DND-41 (cell line): ENCODE data around the gene RFX5.

Source experiments
- ATAC-seq: fragments of 200-7000 bp; cut with Tn5 transposase; 3 replicates; pipeline ENCODE4 v1.9.1; 2021; ENCODE audit warnings: low read depth; ENCODE audit not compliant: insufficient read depth
- DNase-seq: peaks from one replicate; pipeline ENCODE4 v3.0.0-alpha.2; 2020
- H2AFZ ChIP-seq: 2 replicates; pipeline ENCODE4 v1.6.0; 2012; ENCODE audit warnings: low read depth, low read length
- H3K27ac ChIP-seq: 2 replicates; pipeline ENCODE4 v1.5.1; 2012; ENCODE audit warnings: low read length, inconsistent platforms
- H3K27me3 ChIP-seq: fragments of 200-600 bp; sonication (generic); 2 replicates; pipeline ENCODE4 v1.6.0; 2012; ENCODE audit warnings: low read length, mild to moderate bottlenecking, inconsistent platforms; ENCODE audit not compliant: insufficient read depth, poor library complexity
- H3K36me3 ChIP-seq: 2 replicates; pipeline ENCODE4 v1.5.1; 2012; ENCODE audit warnings: low read length, inconsistent platforms; ENCODE audit not compliant: insufficient read depth
- H3K4me1 ChIP-seq: 2 replicates; pipeline ENCODE4 v1.5.1; 2012; ENCODE audit warnings: mild to moderate bottlenecking, low read length; ENCODE audit not compliant: insufficient read depth
- H3K4me2 ChIP-seq: 2 replicates; pipeline ENCODE4 v1.6.0; 2012; ENCODE audit warnings: mild to moderate bottlenecking, moderate library complexity, low read length, inconsistent platforms; ENCODE audit not compliant: insufficient read depth
- H3K4me3 ChIP-seq, 2 experiments: fragments of 200-600 bp in 1 of 2; shearing (Covaris generic) in 1 of 2; 2 replicates each; pipeline ENCODE4 v1.5.1; 2012 to 2016; ENCODE audit warnings: inconsistent platforms in 2 of 2, low read length in 2 of 2, mild to moderate bottlenecking in 2 of 2, low read depth in 1 of 2, moderate library complexity in 1 of 2
- H3K79me2 ChIP-seq: 2 replicates; pipeline ENCODE4 v1.6.0; 2012; ENCODE audit warnings: low read length, inconsistent platforms; ENCODE audit not compliant: insufficient read depth
- H3K9ac ChIP-seq: 2 replicates; pipeline ENCODE4 v1.6.0; 2012; ENCODE audit warnings: low read depth, mild to moderate bottlenecking, inconsistent platforms, low read length, moderate library complexity
- H3K9me3 ChIP-seq: 2 replicates; pipeline ENCODE4 v1.5.1; 2012; ENCODE audit warnings: low read length, moderate library complexity, mild to moderate bottlenecking, inconsistent platforms; ENCODE audit not compliant: insufficient read depth, severe bottlenecking
- H4K20me1 ChIP-seq: 2 replicates; pipeline ENCODE4 v1.6.0; 2012; ENCODE audit warnings: low read length; ENCODE audit not compliant: insufficient read depth
- EZH2 ChIP-seq: IDR thresholded peaks from 3 replicates; pipeline ENCODE4 v1.6.1; 2012; ENCODE audit warnings: borderline replicate concordance, low read depth, mild to moderate bottlenecking, moderate library complexity, low read length, inconsistent platforms; ENCODE audit not compliant: severe bottlenecking
- TF ChIP-seq, protein P1 (sequence below): IDR thresholded peaks from 2 replicates; pipeline ENCODE4 v1.5.1; 2012; ENCODE audit warnings: borderline replicate concordance, low read length, moderate library complexity, mild to moderate bottlenecking; ENCODE audit not compliant: poor library complexity, severe bottlenecking; ENCODE audit errors: extremely low read depth

Gene RFX5

DNA sequence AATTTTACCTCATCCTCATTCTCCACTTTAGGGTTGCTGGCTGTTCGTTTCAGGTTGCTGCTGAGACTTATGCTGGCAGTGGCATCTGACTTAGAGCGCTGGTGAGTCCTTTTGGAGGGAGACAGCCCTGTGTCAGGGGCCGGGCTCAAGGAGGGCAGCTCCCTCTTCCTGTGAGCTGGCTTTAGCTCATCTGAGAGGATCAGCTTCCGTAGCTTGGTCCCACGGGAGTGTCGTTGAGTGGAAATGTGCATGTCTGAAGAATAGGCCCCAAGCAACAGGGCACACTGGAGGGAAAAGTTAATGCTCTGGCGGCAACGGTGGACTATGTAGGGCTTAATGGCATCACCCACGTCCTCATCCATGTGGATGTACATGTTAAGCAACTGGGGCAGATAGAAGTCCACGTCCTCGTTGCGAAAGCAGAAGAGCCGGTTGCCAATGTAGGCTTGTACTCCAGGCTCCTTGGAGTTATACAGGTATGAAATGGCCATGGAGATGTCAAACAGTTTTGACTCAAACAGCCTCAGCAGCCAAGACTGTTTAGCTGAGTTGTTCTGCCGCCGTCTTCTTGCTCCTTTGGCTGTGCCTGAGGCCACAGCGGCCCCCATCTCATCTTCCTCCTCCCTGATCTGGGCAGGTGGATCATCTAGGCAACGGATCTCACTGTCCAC, 31.4 kb downstream of the RFX5 start:
- TF ChIP-seq EZH2: no peak
- TF ChIP-seq, protein P1, sequence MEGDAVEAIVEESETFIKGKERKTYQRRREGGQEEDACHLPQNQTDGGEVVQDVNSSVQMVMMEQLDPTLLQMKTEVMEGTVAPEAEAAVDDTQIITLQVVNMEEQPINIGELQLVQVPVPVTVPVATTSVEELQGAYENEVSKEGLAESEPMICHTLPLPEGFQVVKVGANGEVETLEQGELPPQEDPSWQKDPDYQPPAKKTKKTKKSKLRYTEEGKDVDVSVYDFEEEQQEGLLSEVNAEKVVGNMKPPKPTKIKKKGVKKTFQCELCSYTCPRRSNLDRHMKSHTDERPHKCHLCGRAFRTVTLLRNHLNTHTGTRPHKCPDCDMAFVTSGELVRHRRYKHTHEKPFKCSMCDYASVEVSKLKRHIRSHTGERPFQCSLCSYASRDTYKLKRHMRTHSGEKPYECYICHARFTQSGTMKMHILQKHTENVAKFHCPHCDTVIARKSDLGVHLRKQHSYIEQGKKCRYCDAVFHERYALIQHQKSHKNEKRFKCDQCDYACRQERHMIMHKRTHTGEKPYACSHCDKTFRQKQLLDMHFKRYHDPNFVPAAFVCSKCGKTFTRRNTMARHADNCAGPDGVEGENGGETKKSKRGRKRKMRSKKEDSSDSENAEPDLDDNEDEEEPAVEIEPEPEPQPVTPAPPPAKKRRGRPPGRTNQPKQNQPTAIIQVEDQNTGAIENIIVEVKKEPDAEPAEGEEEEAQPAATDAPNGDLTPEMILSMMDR: no peak
- DNase-seq (no peak), ATAC-seq (no peak)
- H2AFZ ChIP-seq: no peak overlapping the region
- no peak overlapping the region for H3K4me3 ChIP-seq
- no peak overlapping the region for H3K27ac ChIP-seq
- no peak overlapping the region for H3K4me2 ChIP-seq
- peaks cover 7% of the 10 kb centered on the region; the same call in 1 of the 2 replicates for H4K20me1 ChIP-seq
- peaks cover 29% of the 10 kb centered on the region for H3K79me2 ChIP-seq
- H3K9ac ChIP-seq: no peak overlapping the region
- H3K36me3 ChIP-seq: peaks cover 82% of the 10 kb centered on the region
- no peaks in the 10 kb centered on the region for H3K27me3 ChIP-seq
- no peaks in the 10 kb centered on the region for H3K9me3 ChIP-seq
- H3K4me1 ChIP-seq: no peaks in the 10 kb centered on the region

DNA sequence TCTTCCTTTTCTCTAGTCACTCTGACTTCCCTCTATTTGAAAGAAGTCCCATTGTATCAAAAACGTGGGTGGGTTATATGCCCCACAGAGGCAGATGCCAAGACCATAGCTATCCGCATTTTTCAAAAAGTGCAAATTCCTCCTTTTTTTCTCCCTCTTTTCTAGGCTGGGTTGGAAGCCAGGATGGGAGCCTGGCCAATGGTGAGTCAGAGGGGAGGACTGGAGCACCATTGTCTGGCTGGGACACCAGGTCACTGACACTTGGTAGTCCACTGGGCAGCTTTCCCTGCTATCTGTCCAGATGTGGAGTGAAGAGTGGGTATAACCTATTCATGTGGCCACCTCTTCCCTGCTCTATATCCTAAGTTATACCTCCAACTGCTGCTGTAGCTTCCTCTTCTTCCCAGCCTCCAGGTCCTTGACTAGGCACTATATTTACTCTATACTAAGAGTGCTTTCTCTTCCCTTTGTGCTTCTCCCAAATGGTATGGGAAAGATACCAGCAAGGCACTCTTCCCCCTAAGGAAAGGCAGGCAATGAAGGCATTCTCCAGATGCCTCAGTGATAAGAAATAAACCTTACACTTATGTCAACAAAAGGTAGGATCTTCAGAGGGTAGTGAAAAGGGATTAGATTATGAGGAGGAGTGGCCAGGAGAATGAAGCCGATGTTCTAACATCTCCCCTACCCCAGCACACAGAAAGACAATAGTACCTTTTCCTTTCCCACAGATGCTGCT, 32.7 kb downstream of the RFX5 start:
- Histone ChIP-seq H3K36me3 (peaks cover 85% of the 10 kb centered on the region), H3K27me3 (no peaks in the 10 kb centered on the region), H3K9me3 (no peaks in the 10 kb centered on the region), H4K20me1 (peaks cover 7% of the 10 kb centered on the region; the same call in 1 of the 2 replicates), H3K9ac (no peak overlapping the region), H3K27ac (no peak overlapping the region), H3K4me3 (no peak overlapping the region), H3K4me2 (no peak overlapping the region), H3K4me1 (no peaks in the 10 kb centered on the region), H2AFZ (no peak overlapping the region), H3K79me2 (peaks cover 18% of the 10 kb centered on the region)
- no peak for TF ChIP-seq EZH2
- TF ChIP-seq, protein P1: no peak
- DNase-seq: no peak
- ATAC-seq: no peak

DNA sequence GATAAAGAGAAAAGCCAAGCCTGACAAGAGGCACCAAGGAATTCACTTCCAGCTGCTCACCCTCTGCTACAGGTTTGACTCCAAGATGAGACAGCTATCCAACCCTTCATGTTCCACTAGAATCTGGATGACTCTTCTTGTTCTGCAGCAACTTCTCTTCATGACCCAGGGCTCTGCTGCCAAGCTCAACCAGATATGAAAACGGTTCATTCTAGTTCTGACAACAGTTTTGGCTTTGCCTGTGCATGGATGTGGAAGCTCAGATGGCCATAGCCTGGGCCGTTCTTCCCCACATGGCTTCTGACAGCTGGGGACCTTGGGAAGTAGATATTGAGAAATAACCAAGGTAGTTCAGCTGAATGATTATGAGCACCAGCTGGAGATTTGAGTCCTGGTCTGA, 33.6 kb downstream of the RFX5 start:
- Histone ChIP-seq H3K4me1 (no peaks in the 10 kb centered on the region), H3K9ac (no peak overlapping the region), H4K20me1 (peaks cover 7% of the 10 kb centered on the region; the same call in 1 of the 2 replicates), H3K27ac (no peak overlapping the region), H2AFZ (no peak overlapping the region), H3K9me3 (no peaks in the 10 kb centered on the region), H3K36me3 (peaks cover 87% of the 10 kb centered on the region), H3K79me2 (peaks cover 11% of the 10 kb centered on the region; the same call in 1 of the 2 replicates), H3K4me3 (no peak overlapping the region), H3K27me3 (no peaks in the 10 kb centered on the region), H3K4me2 (no peak overlapping the region)
- ATAC-seq (no peak), DNase-seq (no peak)
- TF ChIP-seq EZH2: no peak
- TF ChIP-seq, protein P1: no peak
